ENCODE measurements around the gene RNF19B. TPM values are rescaled to one million over a fixed set of nuclear protein-coding genes. Genes with fewer than 3 reads are reported as not detected.

Gene RNF19B
- total and polyA plus RNA-seq, 7 experiments from 2014 or later = 0.58 to 58.1 (median 18.5) TPM

DNA sequence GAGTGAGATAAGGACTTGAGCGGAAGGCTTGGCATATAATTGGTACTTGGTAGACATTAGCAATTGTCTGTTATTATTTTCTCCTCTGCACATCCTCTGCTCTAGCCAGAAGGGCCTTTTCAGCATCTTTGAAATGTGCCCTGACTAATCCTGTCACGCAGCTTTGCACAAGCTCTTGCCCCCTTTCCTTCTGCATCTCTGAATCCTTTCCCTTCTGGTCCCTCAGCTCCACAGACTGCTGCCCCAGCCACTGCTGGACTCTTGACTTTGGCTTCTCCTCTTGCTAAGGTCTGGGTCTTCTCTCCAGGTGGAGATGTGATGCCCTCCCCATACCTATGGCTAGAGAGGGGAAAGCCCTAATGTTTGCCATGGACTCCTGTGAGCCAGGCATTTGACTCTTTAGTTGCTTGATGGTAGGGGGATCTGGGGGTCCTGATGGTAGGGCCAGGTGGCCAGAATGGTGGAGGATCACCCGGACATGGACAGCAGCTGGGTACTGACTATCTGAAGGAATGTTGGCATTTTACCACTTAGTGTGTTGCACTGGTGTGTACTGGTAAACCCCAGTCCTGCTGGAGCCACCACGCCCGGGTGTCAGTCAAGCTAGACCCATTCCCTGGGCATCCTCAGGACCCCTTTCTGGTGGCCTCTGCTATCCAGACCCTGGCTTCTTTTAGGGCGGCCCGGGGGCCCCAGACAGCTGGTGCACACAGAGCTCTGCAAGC is 73.9 kb downstream of the RNF19B start:
- ATAC-seq (no peak), DNase-seq (no peak)
- peaks cover 4 to 33% of the 10 kb centered on the region in 2 donors for H3K27me3 ChIP-seq (ENCODE audit: control insufficient read depth in 2 of 2, insufficient read depth in 2 of 2, low read length in 2 of 2)
- CTCF ChIA-PET = no interaction called here
- Mint-ChIP-seq H3K36me3 (peaks cover 0 to 3% (median 0%) of the 10 kb centered on the region in 5 donors), H3K27ac (no peak overlapping the region), H3K27me3 (peaks cover 58 to 74% (median 62%) of the 10 kb centered on the region in 5 donors), H3K9me3 (peaks cover 0 to 4% (median 0%) of the 10 kb centered on the region in 11 donors), H3K4me1 (peaks cover 6 to 19% (median 9%) of the 10 kb centered on the region in 7 donors), H3K4me3 (no peak overlapping the region)
- H3K4me1 ChIP-seq (ENCODE audit: control insufficient read depth in 2 of 2, insufficient read depth in 2 of 2, low read length in 2 of 2) = no peaks in the 10 kb centered on the region
- no peak overlapping the region for H3K27ac ChIP-seq (ENCODE audit: low read depth, low read length)
- no peaks in the 10 kb centered on the region for H3K36me3 ChIP-seq (ENCODE audit: control insufficient read depth in 2 of 3, insufficient read depth in 3 of 3, low read length in 3 of 3)
- POLR2A ChIA-PET = interaction anchor here (0.5 kb wide), 1 partner anchor 35 kb away, joined by 3 read pairs; no protein-coding TSS in a partner anchor
- H3K4me3 ChIP-seq (ENCODE audit: low read length) = no peak overlapping the region
- intact Hi-C loops (cut with micrococcal nuclease) = no loop called here
- H3K9me3 ChIP-seq (ENCODE audit: control insufficient read depth in 2 of 3, low read length in 3 of 3) = no peaks in the 10 kb centered on the region

- Mint-ChIP-seq H3K27ac (no peak overlapping the region), H3K9me3 (peaks cover 0 to 4% (median 0%) of the 10 kb centered on the region in 11 donors), H3K4me3 (no peak overlapping the region), H3K4me1 (peaks cover 6 to 21% (median 13%) of the 10 kb centered on the region in 7 donors), H3K27me3 (peaks cover 66 to 83% (median 69%) of the 10 kb centered on the region in 5 donors), H3K36me3 (peaks cover 0 to 3% (median 0%) of the 10 kb centered on the region in 5 donors)
- CTCF ChIA-PET = no interaction called here
- H3K4me3 ChIP-seq (ENCODE audit: low read length) = no peak overlapping the region
- no peaks in the 10 kb centered on the region for H3K9me3 ChIP-seq (ENCODE audit: control insufficient read depth in 2 of 3, low read length in 3 of 3)
- peaks cover 7 to 33% of the 10 kb centered on the region in 2 donors for H3K27me3 ChIP-seq (ENCODE audit: control insufficient read depth in 2 of 2, insufficient read depth in 2 of 2, low read length in 2 of 2)
- POLR2A ChIA-PET = interaction anchor here (0.5 kb wide), 1 partner anchor 36 kb away, joined by 3 read pairs; no protein-coding TSS in a partner anchor
- DNase-seq (no peak), ATAC-seq (no peak)
- intact Hi-C loops (cut with micrococcal nuclease) = no loop called here
- no peaks in the 10 kb centered on the region for H3K36me3 ChIP-seq (ENCODE audit: control insufficient read depth in 2 of 3, insufficient read depth in 3 of 3, low read length in 3 of 3)
- no peaks in the 10 kb centered on the region for H3K4me1 ChIP-seq (ENCODE audit: control insufficient read depth in 2 of 2, insufficient read depth in 2 of 2, low read length in 2 of 2)
- H3K27ac ChIP-seq (ENCODE audit: low read depth, low read length) = no peak overlapping the region
These were observed 74.8 kb downstream of the RNF19B start for GRCh38 chr1:32889731-32890278.

- ATAC-seq (no peak), DNase-seq (no peak)
- Histone ChIP-seq H3K4me1 (ENCODE audit: control insufficient read depth in 2 of 2, insufficient read depth in 2 of 2, low read length in 2 of 2) (no peaks in the 10 kb centered on the region), H3K4me3 (ENCODE audit: low read length) (no peak overlapping the region), H3K27me3 (ENCODE audit: control insufficient read depth in 2 of 2, insufficient read depth in 2 of 2, low read length in 2 of 2) (peaks cover 7 to 30% of the 10 kb centered on the region in 2 donors), H3K9me3 (ENCODE audit: control insufficient read depth in 2 of 3, low read length in 3 of 3) (no peaks in the 10 kb centered on the region), H3K27ac (ENCODE audit: low read depth, low read length) (no peak overlapping the region), H3K36me3 (ENCODE audit: control insufficient read depth in 2 of 3, insufficient read depth in 3 of 3, low read length in 3 of 3) (no peaks in the 10 kb centered on the region)
- Mint-ChIP-seq H3K4me3 (no peak overlapping the region), H3K4me1 (peaks cover 6 to 21% (median 13%) of the 10 kb centered on the region in 7 donors), H3K27me3 (peaks cover 71 to 86% (median 74%) of the 10 kb centered on the region in 5 donors), H3K36me3 (peaks cover 0 to 3% (median 0%) of the 10 kb centered on the region in 5 donors), H3K9me3 (peaks cover 0 to 4% (median 0%) of the 10 kb centered on the region in 11 donors), H3K27ac (no peak overlapping the region)
- intact Hi-C loops (cut with micrococcal nuclease) = no loop called here
- ChIA-PET POLR2A (no interaction called here), CTCF (no interaction called here)
These were observed 75.8 kb downstream of the RNF19B start for GRCh38 chr1:32888677-32889420.

DNA sequence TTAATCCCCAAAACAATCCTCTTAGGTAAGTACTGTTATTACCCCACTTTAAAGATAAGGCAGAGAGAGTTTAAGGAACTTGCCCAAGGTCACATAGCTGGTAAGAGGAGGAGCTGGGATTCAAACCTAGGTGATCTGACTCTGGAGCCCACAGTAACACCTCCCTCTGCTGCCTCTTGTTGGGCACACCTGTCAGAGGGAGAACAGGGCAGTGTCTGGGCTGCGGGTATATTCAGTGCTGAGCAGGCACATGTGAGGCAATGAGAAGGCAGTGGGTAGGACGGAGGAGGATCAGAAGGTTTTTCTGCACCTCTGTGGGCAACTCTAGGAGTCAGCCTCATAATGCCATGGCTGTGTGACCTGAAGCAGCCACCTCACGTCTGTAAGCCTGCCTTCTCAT is 76.5 kb downstream of the RNF19B start:
- no peak overlapping the region for H3K27ac ChIP-seq (ENCODE audit: low read depth, low read length)
- H3K27me3 ChIP-seq (ENCODE audit: control insufficient read depth in 2 of 2, insufficient read depth in 2 of 2, low read length in 2 of 2) = peaks cover 7 to 29% of the 10 kb centered on the region in 2 donors
- ChIA-PET POLR2A (no interaction called here), CTCF (no interaction called here)
- Mint-ChIP-seq H3K27ac (no peak overlapping the region), H3K27me3 (peaks cover 77 to 87% (median 79%) of the 10 kb centered on the region in 5 donors), H3K36me3 (peaks cover 0 to 3% (median 0%) of the 10 kb centered on the region in 5 donors), H3K4me3 (peak overlapping the region in 1 of 10 donors; percentile 13), H3K9me3 (peaks cover 0 to 4% (median 0%) of the 10 kb centered on the region in 11 donors), H3K4me1 (peaks cover 6 to 19% (median 13%) of the 10 kb centered on the region in 7 donors)
- DNase-seq (no peak), ATAC-seq (no peak)
- H3K9me3 ChIP-seq (ENCODE audit: control insufficient read depth in 2 of 3, low read length in 3 of 3) = no peaks in the 10 kb centered on the region
- no peak overlapping the region for H3K4me3 ChIP-seq (ENCODE audit: low read length)
- no peaks in the 10 kb centered on the region for H3K36me3 ChIP-seq (ENCODE audit: control insufficient read depth in 2 of 3, insufficient read depth in 3 of 3, low read length in 3 of 3)
- H3K4me1 ChIP-seq (ENCODE audit: control insufficient read depth in 2 of 2, insufficient read depth in 2 of 2, low read length in 2 of 2) = no peaks in the 10 kb centered on the region
- intact Hi-C loops (cut with micrococcal nuclease) = no loop called here

GRCh38 chr1:32887623-32888022 is 77.0 kb downstream of the RNF19B start:
- intact Hi-C loops (cut with micrococcal nuclease) = no loop called here
- H3K27me3 ChIP-seq (ENCODE audit: control insufficient read depth in 2 of 2, insufficient read depth in 2 of 2, low read length in 2 of 2) = peaks cover 7 to 29% of the 10 kb centered on the region in 2 donors

DNA sequence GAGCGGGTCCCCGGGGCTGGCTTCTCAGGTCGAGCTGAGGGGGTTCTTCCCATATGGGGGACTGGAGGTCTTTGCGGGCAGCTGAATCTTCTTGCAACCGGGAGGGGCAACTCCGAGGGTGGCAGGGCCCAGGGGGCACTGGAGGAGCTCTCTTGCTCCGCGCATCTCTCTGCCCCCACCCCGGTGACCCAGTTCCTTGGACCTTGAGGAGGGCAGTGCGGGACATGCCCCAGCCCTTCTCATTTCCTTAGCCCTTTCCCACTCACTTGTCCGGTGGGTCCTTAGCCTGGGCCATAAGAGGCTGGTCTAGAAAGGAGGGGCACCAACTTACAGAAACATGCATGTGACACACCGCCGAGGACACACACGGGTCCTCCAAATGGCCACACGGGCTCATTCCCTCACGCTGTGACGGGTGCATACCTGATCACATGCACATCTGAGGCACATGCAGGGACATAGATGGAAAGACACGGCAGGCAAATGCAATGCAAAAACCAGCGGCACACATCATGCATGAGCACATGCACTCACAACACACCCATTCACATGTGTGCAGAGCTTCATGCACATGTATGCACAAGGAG is 77.7 kb downstream of the RNF19B start:
- no peak for ATAC-seq
- CTCF ChIA-PET = no interaction called here

More at GRCh38 chr1:32887623-32888022, 77.0 kb downstream of the RNF19B start:
- Histone ChIP-seq H3K36me3 (ENCODE audit: control insufficient read depth in 2 of 3, insufficient read depth in 3 of 3, low read length in 3 of 3) (no peaks in the 10 kb centered on the region), H3K4me1 (ENCODE audit: control insufficient read depth in 2 of 2, insufficient read depth in 2 of 2, low read length in 2 of 2) (no peaks in the 10 kb centered on the region), H3K27ac (ENCODE audit: low read depth, low read length) (no peak overlapping the region), H3K4me3 (ENCODE audit: low read length) (no peak overlapping the region), H3K9me3 (ENCODE audit: control insufficient read depth in 2 of 3, low read length in 3 of 3) (no peaks in the 10 kb centered on the region)
- H3K4me3 Mint-ChIP-seq = peak overlapping the region in 1 of 10 donors; percentile 8
- H3K4me1 Mint-ChIP-seq = peaks cover 5 to 18% (median 12%) of the 10 kb centered on the region in 7 donors
- H3K27me3 Mint-ChIP-seq = peaks cover 76 to 88% (median 78%) of the 10 kb centered on the region in 5 donors
- H3K27ac Mint-ChIP-seq = no peak overlapping the region
- peaks cover 0 to 3% (median 0%) of the 10 kb centered on the region in 5 donors for H3K36me3 Mint-ChIP-seq
- ATAC-seq (no peak), DNase-seq (no peak)
- CTCF ChIA-PET = no interaction called here
- peaks cover 0 to 4% (median 0%) of the 10 kb centered on the region in 11 donors for H3K9me3 Mint-ChIP-seq
- POLR2A ChIA-PET = no interaction called here

More for the DNA sequence above, 77.7 kb downstream of the RNF19B start:
- Mint-ChIP-seq H3K9me3 (peaks cover 0 to 4% (median 0%) of the 10 kb centered on the region in 11 donors), H3K36me3 (no peaks in the 10 kb centered on the region), H3K27ac (no peak overlapping the region), H3K4me1 (peaks cover 0 to 14% (median 5%) of the 10 kb centered on the region in 7 donors), H3K4me3 (peak overlapping the region in 1 of 10 donors; percentile 13), H3K27me3 (peaks cover 68 to 82% (median 71%) of the 10 kb centered on the region in 5 donors)
- no peak for DNase-seq
- no peak overlapping the region for H3K4me3 ChIP-seq (ENCODE audit: low read length)
- intact Hi-C loops (cut with micrococcal nuclease) = no loop called here
- H3K9me3 ChIP-seq (ENCODE audit: control insufficient read depth in 2 of 3, low read length in 3 of 3) = no peaks in the 10 kb centered on the region
- H3K36me3 ChIP-seq (ENCODE audit: control insufficient read depth in 2 of 3, insufficient read depth in 3 of 3, low read length in 3 of 3) = no peaks in the 10 kb centered on the region
- peaks cover 7 to 22% of the 10 kb centered on the region in 2 donors for H3K27me3 ChIP-seq (ENCODE audit: control insufficient read depth in 2 of 2, insufficient read depth in 2 of 2, low read length in 2 of 2)
- H3K27ac ChIP-seq (ENCODE audit: low read depth, low read length) = no peak overlapping the region
- POLR2A ChIA-PET = no interaction called here
- no peaks in the 10 kb centered on the region for H3K4me1 ChIP-seq (ENCODE audit: control insufficient read depth in 2 of 2, insufficient read depth in 2 of 2, low read length in 2 of 2)

All from naive thymus-derived CD4-positive, alpha-beta T cell (primary cell).